Testis (tissue), 3 donors: Measurements from ENCODE around the gene TPPP2. TPM values are rescaled to one million over a fixed set of nuclear protein-coding genes. Genes with fewer than 3 reads are reported as not detected.

ENCODE experiments used
- DNase-seq: peaks from one replicate; pipeline ENCODE4 v3.0.0-alpha.2; 2019
- H3K27ac ChIP-seq, 2 donors: fragments of 200-600 bp; sonication (generic); one replicate each; pipeline ENCODE4 v1.5.1; 2019
- H3K27me3 ChIP-seq: fragments of 200-600 bp; sonication (generic); one replicate; pipeline ENCODE4 v1.5.1; 2019
- H3K36me3 ChIP-seq: fragments of 200-600 bp; sonication (generic); one replicate; pipeline ENCODE4 v1.5.1; 2017; ENCODE audit warnings: low read depth; ENCODE audit errors: missing control alignments
- H3K4me1 ChIP-seq: fragments of 200-600 bp; sonication (generic); one replicate; pipeline ENCODE4 v1.5.1; 2019
- H3K4me3 ChIP-seq, 2 donors: fragments of 200-600 bp; sonication (generic); one replicate each; pipeline ENCODE4 v1.5.1; 2017 to 2019
- H3K9me3 ChIP-seq: fragments of 200-600 bp; sonication (generic); one replicate; pipeline ENCODE4 v1.5.1; 2017
- POLR2A ChIP-seq: fragments of 450-650 bp; IDR thresholded peaks from one replicate; pipeline ENCODE4 v1.6.1; 2017; ENCODE audit warnings: antibody characterized with exemption, mild to moderate bottlenecking, moderate library complexity
- WGBS, 2 donors: methylation state at CpG; one replicate each; pipeline ENCODE4 v1.1.5; 2018; 5-methylcytosine and 5-hydroxymethylcytosine counted together
- intact Hi-C: fragments of 100-400 bp; cut with DNase I; formaldehyde crosslinking; loops from one replicate; pipeline ENCODE4 v1.15.1; 2023; ENCODE audit warnings: low total_unique reads
- polyA plus RNA-seq: library from polyadenylated mRNA; stranded (reverse); fragments of 350-450 nt; fragmentation: Illumina TruSeq; extraction: RNeasy Lipid Tissue Mini Kit (QIAGEN cat#74804); gene quantifications from one replicate; pipeline ENCODE4 v1.2.3, GENCODE V29; 2014; ENCODE audit warnings: low read depth, low replicate concordance; ENCODE audit not compliant: insufficient read depth
- total RNA-seq, 2 donors: library from RNA; depleted of rRNA; stranded (reverse); fragments of >200 nt; gene quantifications; one replicate each; pipeline ENCODE4 v1.2.3, GENCODE V29; 2016
- TF ChIP-seq, protein P1 (sequence below), 3 experiments: fragments of 450-650 bp in 2 of 3; fragments of 200-600 bp in 1 of 3; sonication (generic) in 1 of 3; IDR thresholded peaks; one replicate each; pipeline ENCODE4 v1.5.1; 2016 to 2019; ENCODE audit warnings: antibody characterized with exemption in 3 of 3, mild to moderate bottlenecking in 2 of 3, moderate library complexity in 1 of 3

The TPPP2 gene
- total and polyA plus RNA-seq, 3 donors from 2014 or later = 94.3 to 490 (median 201) TPM

DNA sequence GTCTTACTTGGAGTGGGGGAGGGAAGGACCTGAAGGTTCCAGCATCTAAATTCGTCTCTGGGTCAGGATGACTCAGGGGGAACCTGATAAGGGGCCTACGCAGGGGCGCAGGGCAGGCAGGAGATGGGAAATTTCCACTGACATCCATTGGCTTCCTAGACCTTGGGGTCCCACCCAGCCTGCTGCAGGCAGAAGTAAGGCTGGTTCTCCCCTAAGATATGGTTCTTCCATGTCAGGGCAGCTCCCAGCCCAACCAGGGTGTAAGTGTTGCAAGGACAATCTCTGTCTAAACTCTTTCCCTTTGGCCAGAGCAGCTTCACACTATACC is 3.1 kb upstream of the TPPP2 start:
- H3K36me3 ChIP-seq = no peaks in the 10 kb centered on the region
- H3K27me3 ChIP-seq = no peaks in the 10 kb centered on the region
- intact Hi-C loops = no loop called here
- peaks cover 29% of the 10 kb centered on the region for H3K4me1 ChIP-seq
- 16 to 48% methylated on average over 3 of the region's 3 CpGs for WGBS, 2 donors
- peak overlapping the region; percentile 46 to 91 for H3K27ac ChIP-seq
- H3K9me3 ChIP-seq = no peaks in the 10 kb centered on the region
- TF ChIP-seq POLR2A = no peak
- TF ChIP-seq, protein P1, sequence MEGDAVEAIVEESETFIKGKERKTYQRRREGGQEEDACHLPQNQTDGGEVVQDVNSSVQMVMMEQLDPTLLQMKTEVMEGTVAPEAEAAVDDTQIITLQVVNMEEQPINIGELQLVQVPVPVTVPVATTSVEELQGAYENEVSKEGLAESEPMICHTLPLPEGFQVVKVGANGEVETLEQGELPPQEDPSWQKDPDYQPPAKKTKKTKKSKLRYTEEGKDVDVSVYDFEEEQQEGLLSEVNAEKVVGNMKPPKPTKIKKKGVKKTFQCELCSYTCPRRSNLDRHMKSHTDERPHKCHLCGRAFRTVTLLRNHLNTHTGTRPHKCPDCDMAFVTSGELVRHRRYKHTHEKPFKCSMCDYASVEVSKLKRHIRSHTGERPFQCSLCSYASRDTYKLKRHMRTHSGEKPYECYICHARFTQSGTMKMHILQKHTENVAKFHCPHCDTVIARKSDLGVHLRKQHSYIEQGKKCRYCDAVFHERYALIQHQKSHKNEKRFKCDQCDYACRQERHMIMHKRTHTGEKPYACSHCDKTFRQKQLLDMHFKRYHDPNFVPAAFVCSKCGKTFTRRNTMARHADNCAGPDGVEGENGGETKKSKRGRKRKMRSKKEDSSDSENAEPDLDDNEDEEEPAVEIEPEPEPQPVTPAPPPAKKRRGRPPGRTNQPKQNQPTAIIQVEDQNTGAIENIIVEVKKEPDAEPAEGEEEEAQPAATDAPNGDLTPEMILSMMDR (IDR thresholded peaks at IDR 0.05) = no peak
- no peak overlapping the region for H3K4me3 ChIP-seq
- no peak for DNase-seq

DNA sequence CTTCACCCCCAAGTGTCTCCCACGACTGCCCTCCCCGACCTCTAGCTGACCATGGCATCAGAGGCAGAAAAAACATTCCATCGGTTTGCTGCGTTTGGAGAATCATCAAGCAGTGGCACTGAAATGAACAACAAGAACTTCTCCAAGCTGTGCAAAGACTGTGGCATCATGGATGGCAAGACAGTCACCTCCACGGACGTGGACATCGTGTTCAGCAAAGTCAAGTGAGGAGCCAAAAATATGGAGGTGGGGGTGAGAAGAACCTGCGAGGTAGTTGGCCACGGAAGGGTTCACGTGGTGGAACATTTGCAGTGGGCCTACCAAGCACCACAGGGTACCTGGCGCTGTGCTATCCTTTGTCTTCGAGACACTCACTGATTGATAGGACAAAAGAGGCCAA is 514 bp downstream of the TPPP2 start:
- 86 to 89% methylated on average over 12 of the region's 12 CpGs for WGBS, 2 donors
- Histone ChIP-seq H3K27me3 (no peaks in the 10 kb centered on the region), H3K4me3 (no peak overlapping the region), H3K27ac (no peak overlapping the region), H3K36me3 (no peaks in the 10 kb centered on the region), H3K9me3 (no peaks in the 10 kb centered on the region), H3K4me1 (peaks cover 29% of the 10 kb centered on the region)
- intact Hi-C loops = no loop called here
- DNase-seq = no peak
- TF ChIP-seq POLR2A = no peak
- TF ChIP-seq, protein P1 (IDR thresholded peaks at IDR 0.05) = no peak

DNA sequence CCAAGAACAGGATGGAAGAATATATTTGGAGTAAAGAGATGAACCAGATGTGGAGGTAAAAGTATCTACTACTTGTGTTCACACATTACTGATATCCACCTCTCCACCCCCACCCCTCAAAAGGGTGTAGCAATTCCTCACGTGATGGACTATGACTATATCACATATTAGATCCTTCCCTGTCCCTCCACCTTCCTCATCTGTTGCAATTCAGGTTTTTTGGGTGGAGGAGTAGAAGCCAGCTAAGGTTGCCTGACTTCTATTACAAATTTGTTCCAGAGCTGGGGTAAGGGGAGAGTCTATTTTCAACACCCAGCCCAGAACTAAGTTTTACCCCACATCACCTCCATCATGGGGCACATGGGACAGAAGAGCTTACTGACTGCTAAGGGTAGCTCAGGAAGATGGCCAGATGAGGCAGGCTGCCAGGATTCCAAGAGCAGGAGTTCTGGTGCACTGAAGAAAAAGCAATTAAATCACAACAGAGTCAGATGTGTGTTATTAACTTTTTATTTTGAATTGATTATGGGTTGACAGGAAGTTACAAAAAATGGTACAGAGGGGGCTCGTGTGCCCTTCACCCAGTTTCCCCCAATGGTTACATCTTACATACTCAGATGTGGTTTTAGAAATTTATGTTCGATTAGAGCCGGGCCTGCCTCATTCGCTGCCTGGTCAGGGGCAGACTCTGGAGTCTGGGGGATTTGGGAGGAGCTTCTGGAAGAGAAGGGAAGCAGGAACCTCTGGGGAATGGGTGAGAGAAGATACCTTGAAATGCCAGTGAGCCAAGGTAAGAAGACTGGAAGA is 2.5 kb downstream of the TPPP2 start:
- Histone ChIP-seq H3K27ac (no peak overlapping the region), H3K27me3 (no peaks in the 10 kb centered on the region), H3K4me3 (no peak overlapping the region), H3K36me3 (no peaks in the 10 kb centered on the region), H3K9me3 (no peaks in the 10 kb centered on the region), H3K4me1 (peaks cover 15% of the 10 kb centered on the region)
- intact Hi-C loops = no loop called here
- 92 to 93% methylated on average over 5 of the region's 5 CpGs for WGBS, 2 donors
- DNase-seq = no peak
- TF ChIP-seq POLR2A = no peak
- TF ChIP-seq, protein P1 (IDR thresholded peaks at IDR 0.05) = no peak

DNA sequence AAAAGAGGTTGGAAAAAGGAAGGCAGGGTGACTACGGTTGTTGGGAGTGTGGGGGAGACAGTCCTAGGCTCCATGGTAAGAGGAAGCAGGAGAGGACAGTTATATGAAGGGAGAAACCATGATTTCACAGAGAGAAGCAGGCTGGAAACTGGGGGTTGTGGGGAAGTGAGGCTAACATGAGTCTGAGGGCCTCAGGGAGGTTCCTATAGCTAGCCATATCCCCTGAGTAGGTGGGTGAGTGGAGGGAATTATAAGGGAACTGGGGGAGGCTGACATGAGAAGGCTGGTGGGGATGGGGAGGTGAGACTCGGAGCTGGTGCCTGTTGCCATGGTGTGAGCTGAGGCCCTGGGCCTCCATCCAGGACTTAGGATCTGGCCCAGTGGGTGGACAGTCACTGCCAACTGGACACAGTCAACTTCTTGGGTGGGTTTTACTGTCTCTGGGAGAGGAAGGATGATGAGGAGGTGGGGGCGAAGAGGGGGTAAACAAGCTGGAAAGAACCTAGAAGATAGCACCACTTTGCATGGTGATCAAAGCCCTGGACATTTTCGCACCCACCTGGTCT is 3.2 kb downstream of the TPPP2 start:
- no peak for TF ChIP-seq POLR2A
- TF ChIP-seq, protein P1 (IDR thresholded peaks at IDR 0.05) = no peak
- H3K27me3 ChIP-seq = no peaks in the 10 kb centered on the region
- no peak overlapping the region for H3K27ac ChIP-seq
- intact Hi-C loops = no loop called here
- 81 to 82% methylated on average over 4 of the region's 4 CpGs for WGBS, 2 donors
- H3K4me1 ChIP-seq = peaks cover 20% of the 10 kb centered on the region
- no peaks in the 10 kb centered on the region for H3K9me3 ChIP-seq
- H3K4me3 ChIP-seq = no peak overlapping the region
- no peak for DNase-seq
- no peaks in the 10 kb centered on the region for H3K36me3 ChIP-seq

DNA sequence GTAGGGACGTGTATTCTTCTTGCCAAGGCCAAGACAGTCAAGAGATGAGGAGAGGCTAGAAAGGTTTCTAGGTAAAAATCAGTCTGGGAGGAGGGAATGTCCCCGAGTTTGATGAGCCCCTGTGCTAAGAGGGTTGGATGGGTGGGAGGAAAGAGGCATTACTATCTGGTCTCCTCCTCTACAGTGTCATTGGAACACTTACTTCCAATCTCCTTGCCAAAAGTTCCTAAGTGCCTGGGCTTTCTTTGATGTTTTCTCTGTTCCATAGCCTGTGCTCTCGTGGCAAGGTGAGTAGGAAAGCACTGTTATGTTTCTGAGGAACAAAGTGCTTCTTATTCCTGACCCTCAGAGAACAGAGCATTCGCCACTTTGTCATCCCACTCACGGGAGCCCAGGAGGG is 4.7 kb downstream of the TPPP2 start, which contains the start of gene RNASE13:
TSS of gene RNASE13 (minus strand) at position 101 of the 400 bp plus-strand sequence. CDS start 519 bp downstream, outside the sequence.
- intact Hi-C loops = no loop called here
- no peaks in the 10 kb centered on the region for H3K9me3 ChIP-seq
- peaks cover 26% of the 10 kb centered on the region for H3K4me1 ChIP-seq
- H3K4me3 ChIP-seq = no peak within 1 kb of the TSS
- H3K27ac ChIP-seq = peak within 1 kb of the TSS in 1 of 2 donors; percentile 16
- no peaks in the 10 kb centered on the region for H3K27me3 ChIP-seq
- no peak for DNase-seq
- TF ChIP-seq POLR2A = no peak
- WGBS, 2 donors = 33 to 46% methylated on average over 5 of the region's 5 CpGs
- no peaks in the 10 kb centered on the region for H3K36me3 ChIP-seq
